GM12878 (cell line): Measurements from ENCODE around the gene AXL. TPM values are rescaled to one million over a fixed set of nuclear protein-coding genes. Genes with fewer than 3 reads are reported as not detected.

Source experiments
- ASH2L ChIP-seq: fragments of 300-600, 200-600 bp; sonication (generic); IDR thresholded peaks from 2 replicates; pipeline ENCODE4 v1.6.1; 2017; ENCODE audit warnings: low read depth, mild to moderate bottlenecking, borderline replicate concordance
- BRCA1 ChIP-seq: IDR thresholded peaks from 2 replicates; pipeline ENCODE4 v1.6.1; 2011; ENCODE audit warnings: low read depth, low read length, improper control_type of control experiment
- CHD1 ChIP-seq: IDR thresholded peaks from 2 replicates; pipeline ENCODE4 v1.6.1; 2012; ENCODE audit warnings: low read depth, low read length, improper control_type of control experiment
- SRF ChIP-seq, 2 experiments: IDR thresholded peaks; 2 replicates each; pipeline ENCODE4 v1.6.1; 2011; ENCODE audit warnings: low read depth in 2 of 2, low read length in 2 of 2, mild to moderate bottlenecking in 1 of 2, moderate library complexity in 1 of 2
- SUPT20H ChIP-seq: IDR thresholded peaks from 2 replicates; pipeline ENCODE4 v1.6.1; 2011; ENCODE audit warnings: low read depth, mild to moderate bottlenecking, low read length, moderate library complexity, borderline replicate concordance; ENCODE audit not compliant: control insufficient read depth
- TCF7 ChIP-seq: IDR thresholded peaks from 2 replicates; pipeline ENCODE4 v1.6.1; 2014; ENCODE audit warnings: antibody characterized with exemption, borderline replicate concordance
- polyA plus RNA-seq, 11 experiments: library from polyadenylated mRNA; depleted of rRNA in 4 of 11; unstranded in 6 of 11; stranded (reverse) in 5 of 11; fragments of >200 nt; fragmentation: Nextera tagmentation in 4 of 11; fragmentation: Illumina TruSeq in 1 of 11; extraction: Ambion mirVana in 4 of 11; extraction: Trizol in 1 of 11; gene quantifications; 1 replicate in 1 of 11; 2 replicates in 10 of 11; pipeline versions ENCODE4 v1.2.1 to v1.2.3, GENCODE V29; 2011 to 2016; ENCODE audit warnings: inconsistent platforms in 2 of 11, missing spikeins in 2 of 11, low read depth in 1 of 11
- total RNA-seq, 4 experiments: library from RNA; depleted of rRNA in 3 of 4; stranded (reverse); fragments of >200 nt in 3 of 4; fragmentation: Illumina TruSeq in 1 of 4; extraction: Trizol in 1 of 4; gene quantifications; 2 replicates each; pipeline versions ENCODE4 v1.2.1 to v1.2.3, GENCODE V29; 2013 to 2021
- TF ChIP-seq, protein P1 (sequence below): fragments of 450-650 bp; IDR thresholded peaks from 2 replicates; pipeline ENCODE4 v1.6.1; 2017; ENCODE audit warnings: mild to moderate bottlenecking, moderate library complexity

AXL gene
- total and polyA plus RNA-seq, 10 of the 15 experiments (the other 5 are each of a cell fraction or from before 2014, with no cell fraction given): under 0.01 to 0.33 (median 0.07) TPM; not detected in 4

DNA sequence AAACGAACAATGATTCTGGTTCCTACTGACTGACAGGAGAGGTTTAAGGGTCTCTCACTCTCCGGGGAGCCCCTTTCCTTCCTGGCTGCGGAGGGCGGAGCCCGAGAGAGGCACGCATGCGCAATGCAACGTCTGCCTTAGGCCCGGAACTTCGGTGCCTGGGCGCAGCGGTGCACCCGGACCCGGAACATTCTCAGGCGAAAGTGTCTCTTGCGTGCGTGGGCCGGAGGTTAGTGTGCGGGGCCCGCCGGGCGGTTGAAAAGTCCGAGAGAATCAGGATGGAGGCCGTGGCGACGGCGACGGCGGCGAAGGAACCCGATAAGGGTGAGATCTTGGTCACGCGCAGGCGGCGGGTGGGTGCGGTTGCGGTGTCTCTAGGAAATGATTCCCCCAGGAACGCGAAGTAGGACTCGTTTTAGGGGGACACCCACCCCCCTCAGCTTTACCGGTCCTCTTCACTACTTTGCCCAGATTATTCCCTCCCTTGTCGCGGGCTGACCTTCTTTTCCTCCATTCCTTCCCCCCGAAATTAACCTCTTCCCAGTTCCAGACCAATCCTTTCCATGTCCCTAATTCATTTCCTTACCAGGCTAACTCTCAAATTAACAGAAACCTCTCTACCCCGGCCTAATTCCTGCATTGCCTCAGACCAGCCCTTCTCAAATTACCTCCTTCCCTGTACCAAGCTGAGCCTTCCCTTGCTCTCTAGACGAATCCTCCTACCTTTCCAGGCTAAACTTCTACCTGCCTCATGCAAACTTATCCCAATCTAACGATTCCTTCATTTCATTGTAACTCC, 91.2 kb downstream of the AXL start, which contains the start of gene CCDC97 (continued):
- TF ChIP-seq SRF (IDR thresholded peaks at IDR 0.05; ENCODE audit: low read depth in 2 of 2, low read length in 2 of 2) (peak in 1 of 2 experiments; percentile 70; a peak in 2 of 4 replicates), CHD1 (no peak), ASH2L (0 out of 2 replicates have a peak, but pooled peaks have one; percentile 88), BRCA1 (no peak), SUPT20H (no peak), TCF7 (peak; percentile 57; the same call in 1 of the 2 replicates)
- TF ChIP-seq, protein P1, sequence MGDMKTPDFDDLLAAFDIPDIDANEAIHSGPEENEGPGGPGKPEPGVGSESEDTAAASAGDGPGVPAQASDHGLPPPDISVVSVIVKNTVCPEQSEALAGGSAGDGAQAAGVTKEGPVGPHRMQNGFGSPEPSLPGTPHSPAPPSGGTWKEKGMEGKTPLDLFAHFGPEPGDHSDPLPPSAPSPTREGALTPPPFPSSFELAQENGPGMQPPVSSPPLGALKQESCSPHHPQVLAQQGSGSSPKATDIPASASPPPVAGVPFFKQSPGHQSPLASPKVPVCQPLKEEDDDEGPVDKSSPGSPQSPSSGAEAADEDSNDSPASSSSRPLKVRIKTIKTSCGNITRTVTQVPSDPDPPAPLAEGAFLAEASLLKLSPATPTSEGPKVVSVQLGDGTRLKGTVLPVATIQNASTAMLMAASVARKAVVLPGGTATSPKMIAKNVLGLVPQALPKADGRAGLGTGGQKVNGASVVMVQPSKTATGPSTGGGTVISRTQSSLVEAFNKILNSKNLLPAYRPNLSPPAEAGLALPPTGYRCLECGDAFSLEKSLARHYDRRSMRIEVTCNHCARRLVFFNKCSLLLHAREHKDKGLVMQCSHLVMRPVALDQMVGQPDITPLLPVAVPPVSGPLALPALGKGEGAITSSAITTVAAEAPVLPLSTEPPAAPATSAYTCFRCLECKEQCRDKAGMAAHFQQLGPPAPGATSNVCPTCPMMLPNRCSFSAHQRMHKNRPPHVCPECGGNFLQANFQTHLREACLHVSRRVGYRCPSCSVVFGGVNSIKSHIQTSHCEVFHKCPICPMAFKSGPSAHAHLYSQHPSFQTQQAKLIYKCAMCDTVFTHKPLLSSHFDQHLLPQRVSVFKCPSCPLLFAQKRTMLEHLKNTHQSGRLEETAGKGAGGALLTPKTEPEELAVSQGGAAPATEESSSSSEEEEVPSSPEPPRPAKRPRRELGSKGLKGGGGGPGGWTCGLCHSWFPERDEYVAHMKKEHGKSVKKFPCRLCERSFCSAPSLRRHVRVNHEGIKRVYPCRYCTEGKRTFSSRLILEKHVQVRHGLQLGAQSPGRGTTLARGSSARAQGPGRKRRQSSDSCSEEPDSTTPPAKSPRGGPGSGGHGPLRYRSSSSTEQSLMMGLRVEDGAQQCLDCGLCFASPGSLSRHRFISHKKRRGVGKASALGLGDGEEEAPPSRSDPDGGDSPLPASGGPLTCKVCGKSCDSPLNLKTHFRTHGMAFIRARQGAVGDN: peak; percentile 70
